NCI-H2107 treated with DMSO at 0.1 percent for 48 hours (cell line): ENCODE results near the gene RAB20.

Experiments used
- DNase-seq: peaks from one replicate; lab custom pipeline; 2025; ENCODE audit not compliant: unreplicated experiment; lab: John Stamatoyannopoulos, UW

The RAB20 gene

DNA sequence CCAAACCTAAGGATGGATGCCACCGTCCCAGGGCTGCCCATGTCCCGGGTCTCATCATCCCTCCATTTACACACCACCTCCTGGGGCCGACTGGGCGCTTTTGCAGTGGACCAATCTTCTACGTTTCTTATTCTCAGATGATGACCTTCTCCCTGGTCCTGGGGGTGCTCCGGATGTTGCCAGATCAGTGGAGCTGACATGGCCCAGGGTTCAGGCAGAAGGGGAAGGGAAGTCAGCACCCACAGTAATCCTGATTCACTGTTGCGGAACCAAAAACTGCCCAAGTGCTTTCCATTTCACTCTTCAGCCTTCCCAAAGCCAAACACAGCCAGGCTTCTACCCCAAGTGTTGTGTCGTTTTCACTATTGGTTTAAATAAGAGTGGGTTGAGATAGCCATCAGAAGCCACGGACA lies 29.8 kb downstream of the RAB20 start:
- no peak for DNase-seq

DNA sequence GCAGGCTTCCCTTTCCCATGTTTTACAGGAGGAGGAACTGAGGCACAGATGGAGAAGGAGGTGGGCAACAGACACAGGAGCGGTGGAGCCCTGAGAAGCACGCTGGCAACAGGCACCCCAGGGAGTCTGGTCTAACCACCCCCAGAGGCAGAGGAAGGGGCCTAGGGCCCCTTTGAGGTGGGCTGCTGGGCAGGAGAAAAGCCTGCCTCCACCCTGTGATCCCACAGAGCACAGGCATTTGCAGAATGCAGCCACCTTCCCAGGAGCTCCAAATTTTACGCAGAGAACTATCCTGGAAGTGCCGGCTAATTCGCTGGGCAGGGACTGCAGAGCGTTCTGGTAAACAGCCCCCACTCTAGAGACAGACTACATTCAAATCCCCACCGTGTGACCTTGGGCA lies 30.4 kb downstream of the RAB20 start:
- no peak for DNase-seq

DNA sequence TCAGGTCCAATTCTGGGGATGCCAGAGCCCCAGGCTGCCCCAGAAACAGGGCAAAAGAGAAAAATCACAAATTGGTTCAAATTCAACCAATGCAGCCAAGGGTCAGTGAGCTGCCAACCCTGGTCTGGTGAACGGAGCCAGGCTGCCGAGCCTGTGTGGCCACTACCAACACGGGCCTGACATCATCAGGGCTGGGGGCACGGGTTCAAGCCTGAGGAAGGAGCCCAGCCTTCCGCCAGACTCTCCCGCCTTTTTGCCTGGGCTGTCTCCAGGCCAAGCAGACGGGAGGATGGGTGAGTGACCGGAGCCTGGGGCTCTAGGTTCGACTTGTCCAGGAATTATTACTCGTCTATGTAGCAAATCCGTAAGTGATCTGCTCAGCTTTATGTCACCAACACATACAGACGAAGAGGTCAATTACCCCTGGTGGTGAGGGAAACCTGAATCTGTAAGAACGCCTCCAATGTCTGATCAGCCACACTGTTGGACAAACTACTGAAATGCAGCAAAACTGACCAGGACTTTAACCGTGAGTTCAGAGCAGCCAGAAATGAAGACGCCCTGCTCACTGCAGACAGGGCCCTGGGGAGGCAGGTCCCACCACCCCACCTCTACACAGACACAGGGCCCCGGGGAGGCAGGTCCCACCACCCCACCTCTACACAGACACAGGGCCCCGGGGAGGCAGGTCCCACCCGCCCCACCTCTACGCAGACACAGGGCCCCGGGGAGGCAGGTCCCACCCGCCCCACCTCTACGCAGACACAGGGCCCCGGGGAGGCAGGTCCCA lies 31.8 kb downstream of the RAB20 start:
- no peak for DNase-seq

DNA sequence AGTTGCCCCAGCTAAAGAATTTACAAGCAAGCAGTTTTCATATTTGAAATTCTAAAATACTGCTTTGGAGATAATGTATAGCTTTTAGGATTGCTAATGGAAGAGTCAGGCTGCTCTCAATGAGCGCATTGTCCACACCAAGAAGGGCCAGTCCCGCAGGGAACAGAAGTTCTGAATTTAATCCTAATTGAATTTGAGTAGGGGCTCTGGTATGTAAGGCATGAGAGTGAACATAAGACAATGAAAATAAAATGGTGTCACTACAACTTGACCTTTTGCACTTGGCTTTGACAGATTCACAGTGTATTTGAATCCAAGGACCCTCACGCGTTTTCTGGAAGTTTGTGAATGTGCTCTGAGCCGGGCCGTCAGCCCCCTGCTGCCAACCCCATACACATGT lies 32.6 kb downstream of the RAB20 start:
- DNase-seq: no peak

DNA sequence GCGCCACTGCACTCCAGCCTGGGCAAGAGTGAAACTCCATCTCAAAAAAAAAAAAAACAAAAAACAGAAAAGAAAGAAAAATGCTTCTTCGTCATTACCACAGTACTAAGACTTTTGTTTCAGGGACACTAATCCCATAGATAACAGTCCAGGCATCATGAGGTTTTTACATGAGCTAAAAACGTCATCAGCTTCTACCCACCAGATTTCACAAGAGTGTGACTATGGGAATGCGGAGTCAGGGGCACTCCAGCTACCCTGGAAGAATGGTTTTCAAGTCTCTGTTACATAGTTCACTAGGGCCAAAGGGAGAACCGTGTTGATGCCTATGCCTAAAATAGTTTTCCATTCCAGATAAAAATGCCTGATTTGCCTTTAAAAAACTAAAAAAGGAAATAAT lies 33.2 kb downstream of the RAB20 start:
- DNase-seq: no peak

DNA sequence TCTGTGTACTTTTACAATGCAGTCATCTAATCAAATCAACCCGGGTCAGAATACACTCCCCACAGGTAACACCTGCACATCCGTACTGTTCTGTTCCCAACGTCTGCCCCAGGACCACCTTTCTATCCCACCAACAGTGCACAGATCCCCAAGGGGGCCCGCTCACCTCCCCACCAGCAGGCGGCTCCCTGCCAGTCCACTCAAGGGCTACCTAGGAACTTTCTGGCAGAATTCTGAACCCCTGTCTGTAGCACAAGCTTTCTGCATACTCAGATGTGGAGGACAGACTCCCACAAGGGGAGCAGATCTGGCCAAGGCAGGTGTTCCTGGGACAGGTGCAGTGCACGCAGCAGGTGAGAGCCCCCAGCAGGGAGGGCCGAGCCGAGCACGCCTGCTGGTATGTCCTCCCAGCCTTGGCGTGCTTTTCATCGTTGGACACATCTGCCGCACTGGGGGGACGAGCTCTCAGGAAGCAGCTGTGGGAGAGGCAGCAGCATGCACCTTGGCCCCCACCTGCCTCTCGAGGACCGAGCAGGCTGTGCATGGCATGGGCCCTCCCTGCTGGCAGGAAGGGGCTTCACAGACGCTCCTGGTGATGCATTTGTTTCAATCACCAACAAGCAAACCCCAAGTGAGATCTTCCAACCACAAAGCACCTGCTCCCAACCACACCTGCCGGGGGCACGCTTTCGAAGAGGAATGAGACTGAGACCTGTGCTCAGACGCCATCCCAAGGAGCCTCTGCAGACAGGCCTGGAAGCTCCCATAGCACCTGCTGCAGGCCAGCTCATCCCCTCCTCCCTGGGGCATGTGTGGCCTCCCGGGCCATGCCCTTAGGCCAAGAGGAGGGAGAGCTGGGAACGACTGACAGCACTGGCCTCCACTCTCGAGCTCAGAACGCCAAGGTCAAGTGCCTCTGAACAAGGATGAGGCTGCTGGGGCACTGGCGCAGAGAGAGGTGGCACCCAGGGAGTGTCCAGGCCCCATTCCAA lies 35.9 kb downstream of the RAB20 start:
- peak; percentile 89 for DNase-seq

DNA sequence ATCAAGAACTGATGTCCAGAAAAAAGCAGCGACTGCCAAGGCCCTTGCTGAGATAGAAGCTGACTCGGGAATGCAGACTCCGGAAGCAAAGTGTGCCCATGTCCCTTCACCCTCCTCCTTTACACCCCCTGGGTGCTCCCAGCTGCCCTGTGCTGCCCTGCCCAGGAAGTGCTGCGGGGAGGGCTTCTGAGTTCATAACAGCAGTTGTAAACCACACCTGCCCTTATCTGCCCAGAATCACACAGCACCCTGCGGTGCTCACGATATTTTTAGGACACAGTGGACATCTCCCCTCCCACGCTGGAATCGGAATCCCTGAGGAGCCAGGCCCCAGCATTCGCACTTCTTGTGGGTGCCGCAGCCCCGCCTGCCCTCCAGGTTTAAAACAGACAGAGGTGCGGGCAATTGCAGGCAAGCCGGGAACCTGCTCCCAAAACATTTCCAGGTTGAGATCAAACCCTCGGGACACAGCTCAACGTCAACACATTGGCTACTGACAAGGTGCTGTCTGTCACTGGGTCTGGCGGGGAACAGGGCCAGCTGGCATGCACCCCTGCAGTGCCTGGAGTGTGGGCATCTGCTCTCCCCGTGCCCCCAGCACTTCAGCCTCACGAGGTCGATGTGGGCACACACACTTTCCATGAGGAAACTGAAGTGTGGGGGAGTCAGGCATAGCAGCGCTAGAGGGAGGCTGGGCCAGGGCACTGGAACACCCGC lies 36.8 kb downstream of the RAB20 start:
- DNase-seq: peak; percentile 74

DNA sequence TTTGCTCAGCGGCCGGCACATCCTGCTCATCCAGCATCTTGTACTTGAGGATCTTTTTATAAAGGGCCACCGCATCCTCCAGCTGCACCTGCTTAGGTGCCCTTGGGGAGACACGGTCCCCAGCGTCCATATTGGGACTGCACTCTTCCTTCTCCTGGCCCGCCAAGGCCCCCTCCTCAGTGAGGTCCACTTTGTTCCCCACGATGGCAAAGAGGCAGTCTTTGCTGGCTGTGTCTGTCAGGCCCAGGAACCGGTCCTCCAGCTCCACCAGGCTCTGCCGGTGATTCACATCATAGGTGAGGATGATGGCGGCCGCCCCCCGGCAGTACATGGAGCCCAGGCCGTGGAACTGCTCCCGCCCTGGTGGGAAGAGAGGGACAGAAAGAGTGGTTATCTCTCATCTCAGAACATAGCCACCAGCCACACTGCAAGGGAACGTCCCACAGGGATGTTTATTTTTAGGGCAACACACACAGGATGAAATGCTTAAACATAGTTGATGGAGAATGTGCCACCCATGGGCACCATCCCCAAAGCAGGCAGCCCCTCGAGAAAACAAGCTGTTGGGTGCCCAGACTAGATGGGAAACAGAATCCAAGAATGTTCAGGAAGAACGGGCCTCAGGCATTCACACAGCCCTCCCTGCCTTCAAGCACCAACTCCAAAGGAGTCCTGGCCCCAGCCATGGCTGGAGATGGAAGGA lies 37.5 kb downstream of the RAB20 start:
- no peak for DNase-seq

DNA sequence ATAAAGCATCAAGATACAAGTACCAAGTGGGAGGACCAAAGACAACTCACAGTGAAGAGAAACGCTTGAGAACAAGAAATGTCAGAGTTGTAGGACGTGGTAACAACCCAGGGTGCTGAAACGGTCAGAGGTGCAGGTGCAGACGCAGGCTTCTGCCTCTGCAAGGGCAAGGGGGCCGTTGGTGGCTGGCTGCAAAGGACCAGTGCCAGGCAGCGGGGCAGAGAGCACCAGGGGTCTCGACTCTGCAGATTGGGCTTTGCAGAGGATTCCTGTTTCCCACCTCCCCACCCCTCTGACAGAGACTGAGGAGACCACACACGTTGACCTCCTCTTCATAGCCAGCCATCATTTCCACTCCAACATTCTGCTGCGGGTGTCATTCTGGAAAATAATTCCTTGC lies 38.3 kb downstream of the RAB20 start:
- DNase-seq: no peak

DNA sequence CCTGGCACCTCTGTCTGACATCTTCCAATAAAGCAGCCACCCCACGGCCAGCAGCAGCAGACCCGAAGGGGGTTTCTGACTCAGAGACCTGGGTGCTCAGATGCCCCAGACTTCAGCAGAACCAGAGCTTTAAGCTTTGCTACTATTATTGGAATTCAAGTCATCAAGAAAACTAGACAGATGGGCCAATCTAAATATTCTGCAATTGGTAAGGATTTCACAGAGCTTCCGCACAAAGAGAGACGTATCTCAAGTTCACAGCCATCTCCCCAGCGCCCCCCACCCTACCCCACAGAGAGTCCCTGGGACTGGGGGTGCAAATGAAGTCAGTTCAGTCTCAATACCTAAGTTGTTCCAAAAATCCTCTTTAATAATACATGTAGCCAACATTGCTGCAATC lies 38.8 kb downstream of the RAB20 start:
- DNase-seq: no peak

DNA sequence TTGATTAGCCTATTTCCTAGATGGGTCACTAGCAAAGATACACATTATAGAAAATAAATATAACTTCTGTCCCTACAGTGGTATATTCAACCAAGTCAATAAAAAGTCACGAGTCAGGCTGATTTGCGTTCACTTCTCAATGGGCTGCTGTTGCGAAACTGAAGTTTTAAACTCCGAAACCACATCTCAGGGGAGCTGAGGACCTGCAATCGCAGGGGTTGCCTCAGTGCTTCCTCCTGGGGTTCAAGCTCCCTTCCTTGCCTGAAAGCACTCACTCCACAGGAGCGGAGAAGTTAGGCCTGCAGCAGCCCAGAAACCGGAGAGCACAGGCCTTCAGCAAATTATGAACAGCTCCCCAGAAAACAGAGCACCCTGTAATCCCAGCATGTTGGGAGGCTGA lies 39.6 kb downstream of the RAB20 start:
- DNase-seq: no peak

DNA sequence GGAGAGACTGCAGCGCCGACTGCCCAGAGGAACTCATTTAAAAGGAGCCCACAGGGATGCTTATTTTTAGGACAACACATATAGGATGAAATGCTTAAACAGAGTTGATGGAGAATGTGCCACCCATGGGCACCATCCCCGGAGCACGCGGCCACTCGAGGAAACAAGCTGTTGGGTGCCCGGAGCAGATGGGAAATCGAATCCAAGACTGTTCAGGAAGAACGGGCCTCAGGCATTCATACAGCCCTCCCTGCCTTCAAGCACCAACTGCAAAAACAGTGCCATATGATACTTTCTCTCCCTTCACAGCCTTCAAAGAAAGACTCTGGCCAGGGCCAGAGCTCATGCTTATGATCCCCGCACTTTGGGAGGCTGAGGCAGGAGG lies 40.2 kb downstream of the RAB20 start:
- DNase-seq: no peak

DNA sequence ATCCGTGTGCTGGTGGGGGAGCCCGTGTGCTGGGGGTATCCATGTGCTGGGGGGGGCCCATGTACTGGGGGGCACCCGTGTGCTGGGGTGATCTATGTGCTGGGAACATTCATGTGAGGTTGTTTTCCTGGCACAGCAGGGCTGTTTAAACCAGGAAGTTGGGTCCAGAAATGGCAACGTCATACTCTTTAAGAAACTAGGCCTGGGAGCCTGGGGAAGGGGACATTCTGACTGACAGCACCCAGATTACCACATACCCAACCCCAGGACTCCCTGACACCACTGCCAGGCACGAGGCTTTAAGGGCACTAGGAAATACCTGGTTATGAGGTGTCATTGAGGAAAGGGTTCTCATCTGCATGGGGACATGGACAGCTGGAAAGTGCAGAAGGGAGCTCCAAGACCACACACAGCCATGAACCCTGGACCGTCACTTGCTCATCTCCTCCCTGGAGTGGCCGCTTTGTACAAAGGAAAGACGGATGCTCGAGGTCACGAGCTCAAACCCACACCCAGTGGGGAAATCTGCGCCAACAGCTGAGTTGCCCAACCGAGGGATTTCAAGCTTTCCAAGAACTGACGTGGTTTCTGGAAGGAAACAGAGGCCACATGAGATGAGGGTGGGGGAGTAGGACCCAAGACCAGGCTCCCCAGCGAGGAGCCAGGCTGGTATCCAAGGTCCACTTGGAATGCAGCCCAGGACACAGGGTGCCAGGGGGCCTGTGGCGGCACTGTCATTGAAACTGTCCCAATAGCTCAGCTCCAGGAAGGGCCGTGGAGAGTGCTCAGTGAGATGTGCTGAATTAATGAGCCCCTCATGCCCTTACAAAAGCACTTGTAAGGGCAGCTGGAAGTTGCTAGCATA lies 40.9 kb downstream of the RAB20 start:
- no peak for DNase-seq

DNA sequence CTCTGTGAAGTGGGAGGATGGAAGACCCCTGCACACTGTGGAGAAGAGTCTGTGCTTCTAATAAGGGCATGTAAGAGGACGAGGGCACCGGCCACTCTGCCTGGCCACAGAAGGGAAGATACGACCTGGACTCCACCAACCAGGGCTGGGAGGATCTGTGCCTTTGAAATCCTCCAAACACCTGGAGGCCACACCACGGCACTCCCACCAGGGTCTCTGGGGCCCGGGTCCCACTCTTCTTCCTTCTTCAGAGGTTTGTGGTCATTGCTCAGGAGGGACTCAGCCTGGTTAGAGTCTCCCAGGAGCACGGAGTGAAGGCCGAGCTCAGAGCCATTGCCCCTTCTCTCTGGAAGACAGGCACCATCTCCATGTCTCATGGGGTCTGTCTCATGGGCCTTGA lies 42.0 kb downstream of the RAB20 start:
- DNase-seq: no peak

DNA sequence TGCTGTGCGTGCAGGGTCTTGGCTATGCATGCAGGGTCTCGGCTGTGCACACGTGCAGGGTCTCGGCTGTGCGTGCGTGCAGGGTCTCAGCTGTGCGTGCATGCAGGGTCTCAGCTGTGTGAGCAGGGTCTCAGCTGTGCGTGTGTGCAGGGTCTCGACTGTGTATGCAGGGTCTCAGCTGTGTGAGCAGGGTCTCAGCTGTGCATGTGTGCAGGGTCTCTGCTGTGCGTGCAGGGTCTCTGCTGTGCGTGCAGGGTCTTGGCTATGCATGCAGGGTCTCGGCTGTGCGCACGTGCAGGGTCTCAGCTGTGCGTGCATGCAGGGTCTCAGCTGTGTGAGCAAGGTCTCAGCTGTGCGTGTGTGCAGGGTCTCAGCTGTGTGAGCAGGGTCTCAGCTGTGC lies 42.5 kb downstream of the RAB20 start:
- no peak for DNase-seq

DNA sequence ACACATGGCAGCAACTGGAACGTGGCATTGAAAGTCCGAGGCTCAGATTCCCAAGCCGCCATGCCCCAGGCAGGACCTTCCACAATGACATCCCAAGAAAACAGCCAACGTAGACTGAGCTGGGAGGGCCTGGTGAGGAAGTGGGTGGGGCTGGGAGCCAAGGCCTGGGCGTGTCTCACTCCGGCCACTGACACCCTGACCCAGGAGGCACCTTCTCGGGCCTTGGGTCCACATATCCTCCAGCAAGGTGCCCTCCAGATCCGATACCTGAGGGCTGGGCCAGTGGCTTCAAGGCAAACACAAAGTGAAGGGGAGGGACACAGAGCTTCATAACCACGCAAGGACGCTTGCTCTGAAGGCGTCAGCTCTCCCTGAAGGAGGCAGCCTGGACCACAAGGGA lies 43.0 kb downstream of the RAB20 start:
- no peak for DNase-seq

DNA sequence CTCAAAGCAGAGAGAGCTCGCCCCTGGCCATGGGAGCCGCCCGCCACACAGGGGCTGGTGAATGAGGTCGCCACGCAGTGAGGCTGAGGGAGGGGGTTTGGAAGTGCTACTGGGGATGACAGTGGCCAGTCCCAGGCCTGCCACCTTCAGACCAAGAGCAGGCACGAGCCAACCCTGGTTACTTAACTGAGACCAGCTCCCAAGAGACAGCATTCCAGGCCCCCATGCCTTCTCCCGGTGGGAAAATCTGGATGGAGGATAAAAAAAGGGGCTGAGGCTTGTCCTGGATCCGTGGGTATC lies 43.3 kb downstream of the RAB20 start:
- DNase-seq: no peak

DNA sequence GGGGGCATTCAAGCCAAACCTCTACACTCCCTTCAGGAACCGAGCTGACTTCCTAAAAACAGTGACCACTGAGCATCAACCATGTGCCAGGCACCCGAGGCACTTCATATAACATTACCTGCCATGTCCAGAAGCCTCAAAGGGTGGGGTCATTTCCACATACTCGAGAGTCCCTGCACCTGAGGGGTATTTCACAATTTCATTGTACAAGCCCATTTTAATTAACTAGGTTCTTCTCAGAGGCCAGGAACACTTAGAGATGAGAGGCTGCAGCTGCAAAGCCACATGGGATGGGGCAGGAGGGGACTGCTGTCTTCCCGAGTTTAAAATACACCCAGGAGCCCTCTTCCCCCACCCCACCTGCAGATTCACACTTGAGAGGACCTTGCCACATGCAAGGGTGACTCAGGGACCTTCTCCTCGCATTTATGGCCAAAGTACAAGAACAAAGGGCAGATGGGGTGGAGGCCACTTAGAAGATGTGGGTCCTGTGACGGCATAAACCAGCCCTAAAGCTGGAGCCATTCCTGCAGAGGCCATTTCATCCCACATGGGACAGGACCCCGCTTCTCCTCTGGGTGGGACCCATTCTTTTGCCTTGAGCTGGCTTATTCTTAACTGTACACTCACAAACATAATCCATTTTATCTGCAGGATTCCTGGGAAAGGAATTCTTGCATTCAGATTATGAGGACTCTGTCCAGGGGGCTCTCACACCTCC lies 43.9 kb downstream of the RAB20 start:
- no peak for DNase-seq

DNA sequence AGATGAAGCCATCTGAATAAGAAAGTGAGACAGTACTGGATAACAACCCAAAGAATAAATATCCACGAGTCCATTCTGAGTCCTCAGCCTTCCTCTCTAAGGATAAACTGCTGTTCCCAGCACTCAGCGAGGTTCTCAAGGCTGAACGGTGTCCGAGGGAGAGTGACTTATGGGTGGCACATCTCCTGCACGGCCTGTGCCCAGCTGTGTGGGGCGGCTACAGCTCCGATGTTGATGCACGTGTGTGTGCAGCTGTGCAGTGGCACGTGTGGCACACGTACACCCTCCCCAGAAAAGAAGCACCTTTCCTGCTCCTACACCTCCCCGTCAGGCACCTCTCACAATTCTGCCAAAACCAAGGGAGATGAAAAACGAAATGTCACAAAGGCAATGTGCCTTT lies 45.0 kb downstream of the RAB20 start:
- DNase-seq: no peak
